GM18870 (cell line): ENCODE data around the gene ASAP2.

ENCODE experiments used
- ATAC-seq: cut with Tn5 transposase; IDR thresholded peaks from one replicate; pipeline ENCODE4 v1.9.1; 2021; ENCODE audit warnings: moderate library complexity; ENCODE audit not compliant: unreplicated experiment

The ASAP2 gene

DNA sequence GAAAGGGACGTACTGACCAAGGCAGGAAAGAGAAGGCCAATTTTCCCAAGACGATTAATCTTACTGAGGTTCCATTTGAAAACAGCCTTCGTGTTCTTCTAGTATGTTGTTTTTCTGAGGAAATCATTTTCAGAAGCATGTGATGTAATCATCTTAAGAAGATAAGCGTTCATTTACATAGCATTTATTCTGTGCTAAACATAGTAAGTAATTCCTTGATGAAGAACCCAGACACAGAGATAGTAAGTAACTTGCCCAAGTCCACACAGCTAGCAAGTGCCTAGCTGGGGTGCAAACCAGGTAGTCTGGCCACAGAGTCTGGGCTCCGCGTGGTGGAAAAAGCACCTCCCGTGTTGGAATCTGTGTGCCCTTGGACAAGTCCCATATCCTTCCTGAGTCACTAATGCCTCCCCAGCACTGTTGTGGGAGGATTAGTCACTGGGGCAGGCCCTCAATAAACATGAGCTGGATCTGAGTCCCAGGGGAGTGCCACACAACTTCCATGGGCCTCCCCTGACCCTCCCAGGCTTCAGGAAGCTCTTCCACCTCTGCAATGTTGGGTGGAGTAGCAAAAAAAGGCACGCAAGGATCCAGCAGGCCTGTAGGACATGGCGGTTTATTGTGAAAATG, 26.9 kb upstream of the ASAP2 start:
- no peak for ATAC-seq

- no peak for ATAC-seq
Measured at GRCh38 chr2:9184361-9184760, 22.3 kb upstream of the ASAP2 start.

DNA sequence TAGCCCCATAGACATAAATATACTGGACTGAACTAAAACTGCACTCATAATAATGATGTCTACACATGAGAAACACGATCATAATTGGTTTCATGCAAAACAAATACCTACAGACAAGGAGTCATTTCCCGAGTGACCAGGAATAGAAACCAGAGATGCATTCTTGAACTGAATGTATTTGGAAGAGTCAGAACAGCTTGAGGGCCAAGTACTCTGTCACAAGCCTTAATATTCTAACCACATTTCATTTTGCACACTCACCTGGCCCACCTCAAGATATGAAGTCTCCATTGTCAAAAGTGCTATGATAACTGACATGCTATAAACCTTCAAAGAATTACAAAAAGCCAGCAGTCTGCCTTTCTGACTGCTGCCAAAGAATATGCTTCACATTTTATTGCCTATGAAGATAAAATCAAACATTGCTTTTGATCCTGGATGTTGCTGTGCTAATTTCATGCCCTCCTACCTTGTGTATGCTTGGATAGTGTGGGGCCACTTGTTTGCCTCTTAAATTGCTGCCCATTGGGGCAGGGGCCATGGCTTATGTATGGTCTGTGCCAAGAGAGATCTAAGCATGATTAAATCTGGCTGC, 18.9 kb upstream of the ASAP2 start:
- no peak for ATAC-seq

- ATAC-seq, result no peak
Measured at GRCh38 chr2:9188823-9189222, 17.8 kb upstream of the ASAP2 start.

DNA sequence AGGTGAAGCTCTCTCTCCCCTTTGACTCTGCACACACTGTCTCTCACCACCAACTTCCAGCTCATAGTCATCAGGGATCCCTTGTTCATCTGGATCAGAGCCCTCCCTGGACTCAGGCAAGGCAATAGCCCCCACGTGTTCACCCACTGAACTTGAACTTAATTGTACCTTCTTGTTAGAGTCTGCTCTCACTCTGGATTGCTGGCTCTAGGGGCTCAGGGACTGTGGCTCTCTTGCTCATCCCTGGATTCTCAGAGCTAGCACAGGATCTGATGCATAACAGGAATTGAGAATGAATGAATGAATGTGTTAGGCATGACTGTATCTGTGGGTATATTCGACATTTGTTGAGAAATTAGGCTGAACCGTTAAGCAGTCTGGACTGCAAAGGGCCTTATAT, 16.7 kb upstream of the ASAP2 start:
- no peak for ATAC-seq

DNA sequence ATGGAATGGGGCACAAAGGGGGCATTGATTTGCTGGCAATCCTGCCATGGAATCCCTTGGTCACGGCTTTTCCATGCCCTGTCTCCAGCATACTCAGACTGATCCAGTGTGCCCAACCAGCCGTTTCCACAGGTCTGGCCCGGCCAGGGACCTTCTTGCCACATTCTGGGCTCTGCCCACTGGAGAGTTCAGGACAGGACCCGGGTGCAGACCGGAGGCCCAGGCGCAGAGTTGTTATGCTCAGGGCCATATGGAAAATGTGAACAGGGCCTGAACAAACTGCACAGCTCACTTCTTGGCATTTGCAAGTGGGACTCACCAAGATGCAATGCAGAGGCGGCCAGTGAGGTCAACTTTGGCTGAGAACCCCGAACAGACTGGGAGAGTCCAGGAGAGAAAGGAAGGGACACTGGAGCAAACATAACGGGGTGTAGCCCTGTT, 15.6 kb upstream of the ASAP2 start:
- no peak for ATAC-seq

- no peak for ATAC-seq
Measured at GRCh38 chr2:9192712-9193111, 13.9 kb upstream of the ASAP2 start.

- ATAC-seq, result no peak
Measured at GRCh38 chr2:9194352-9194751, 12.3 kb upstream of the ASAP2 start.

DNA sequence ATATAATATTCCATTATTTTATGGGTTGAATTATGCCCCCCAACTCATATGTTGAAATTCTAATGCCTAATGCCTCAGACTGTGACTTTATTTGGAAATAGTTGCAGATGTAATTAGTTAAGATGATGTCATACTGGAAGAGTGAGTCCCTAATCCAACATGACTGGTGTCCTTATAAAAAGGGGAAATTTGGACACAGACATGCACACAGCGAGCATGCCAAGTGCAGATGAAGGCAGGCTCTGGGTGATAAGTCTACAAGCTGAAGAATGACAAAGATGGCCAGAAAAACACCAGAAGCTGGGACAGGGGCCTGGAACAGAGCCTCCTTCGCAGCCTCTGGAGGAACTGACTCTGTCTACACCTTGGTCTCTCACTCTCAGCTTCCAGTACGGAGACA, 10.0 kb upstream of the ASAP2 start:
- ATAC-seq, result no peak

DNA sequence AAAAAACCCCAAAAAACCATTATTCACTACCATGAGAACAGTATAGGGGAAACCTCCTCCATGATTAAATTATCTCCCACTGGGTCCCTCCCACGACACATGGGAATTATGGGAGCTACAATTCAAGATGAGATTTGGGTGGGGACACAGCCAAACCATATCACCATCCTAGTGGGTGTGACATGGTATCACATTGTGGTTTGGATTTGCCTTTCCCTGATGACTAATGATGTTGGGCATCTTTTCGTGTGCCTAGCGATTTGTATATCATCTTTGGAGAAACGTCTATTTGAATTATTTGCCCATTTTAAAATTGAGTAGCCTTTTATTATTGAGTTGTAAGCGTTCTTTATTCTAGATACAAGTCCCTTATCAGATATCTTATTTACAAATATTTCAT, 8.7 kb upstream of the ASAP2 start:
- no peak for ATAC-seq

- no peak for ATAC-seq
Measured at GRCh38 chr2:9199716-9200632, 6.6 kb upstream of the ASAP2 start.

GRCh38 chr2:9200633-9201015, 6.0 kb upstream of the ASAP2 start:
- no peak for ATAC-seq

- no peak for ATAC-seq
Measured at GRCh38 chr2:9201185-9201891, 5.3 kb upstream of the ASAP2 start.

GRCh38 chr2:9203006-9203405, 3.6 kb upstream of the ASAP2 start:
- ATAC-seq, result no peak

GRCh38 chr2:9203876-9204275, 2.7 kb upstream of the ASAP2 start:
- ATAC-seq, result no peak

GRCh38 chr2:9204939-9205338, 1.7 kb upstream of the ASAP2 start:
- ATAC-seq, result no peak

GRCh38 chr2:9205486-9205885, 1.1 kb upstream of the ASAP2 start:
- no peak for ATAC-seq

- no peak for ATAC-seq
Measured at GRCh38 chr2:9206991-9207640, 504 bp downstream of the ASAP2 start.

DNA sequence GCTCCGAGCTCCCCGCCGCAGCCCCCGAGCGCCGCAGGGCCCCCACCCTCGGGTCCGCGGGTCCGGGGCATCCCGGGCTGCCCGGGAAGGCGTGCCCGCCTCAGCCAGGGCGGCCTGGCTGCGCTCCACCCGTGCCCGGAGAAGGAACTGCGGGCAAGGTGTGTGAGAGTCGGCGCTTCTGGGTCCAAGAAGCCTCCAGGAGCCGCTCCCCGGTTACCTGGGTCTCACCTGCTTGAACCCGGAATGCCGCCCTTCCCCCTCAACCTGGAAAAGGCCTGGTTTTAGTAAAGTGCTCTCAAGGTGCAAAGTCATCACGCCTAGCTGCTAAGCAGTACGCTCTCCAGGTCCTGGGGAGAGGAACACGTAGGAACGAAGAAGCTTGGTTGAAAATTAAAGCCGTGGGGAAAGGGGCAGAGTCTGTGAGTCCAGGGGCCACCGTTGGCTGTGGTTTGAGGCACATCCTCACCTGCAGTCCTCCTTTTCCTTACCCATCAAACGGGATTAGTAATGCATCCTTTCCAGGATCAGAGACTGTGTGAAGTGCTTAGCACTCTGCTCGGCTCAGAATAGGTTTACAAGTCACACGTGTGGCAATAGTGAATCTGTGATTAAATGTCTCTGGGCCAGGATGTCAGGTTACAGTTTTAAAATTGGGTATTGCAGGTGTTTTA, 1.2 kb downstream of the ASAP2 start:
- no peak for ATAC-seq

DNA sequence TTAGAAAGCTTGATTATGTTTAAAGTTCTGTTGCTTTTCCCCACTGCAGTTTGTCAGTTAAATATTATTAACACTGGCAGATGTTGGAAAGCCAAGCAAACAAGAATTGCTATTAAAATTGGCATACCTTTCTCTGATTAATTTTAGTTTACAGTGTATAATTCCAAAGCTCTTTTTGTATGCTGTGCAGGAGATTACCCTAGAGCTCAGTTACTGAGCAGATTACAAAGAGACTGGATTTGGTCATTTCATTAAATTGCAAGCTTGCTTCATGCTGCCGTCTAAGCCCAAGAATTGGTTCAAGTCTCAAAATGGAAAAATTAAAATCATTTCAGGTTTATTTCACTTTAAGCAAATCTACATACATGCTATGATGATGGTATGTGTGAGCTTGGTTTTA, 2.3 kb downstream of the ASAP2 start:
- ATAC-seq, result no peak
